Iris pigment epithelial cell (primary cell): Measurements from ENCODE around the gene TRIM27.
A peak's percentile ranks its signal among the peaks of the same experiment; 100 is the strongest.
"Not testable (repeated sequence)": the region's sequence is repeated elsewhere in the genome, so short reads cannot be mapped to it uniquely, and the experiment has no call there.

Experiments
- DNase-seq: peaks from one replicate; pipeline ENCODE4 v3.0.0-alpha.2; 2011; ENCODE audit warnings: low read depth

Gene TRIM27

GRCh38 chr6:28923318-28924102, at the start of gene TRIM27:
Gene TRIM27, minus strand, starts transcription at chr6:28923985. Its CDS starts 353 bp downstream, at chr6:28923632.
- peak; percentile 80 for DNase-seq

GRCh38 chr6:28970056-28970455, 46.3 kb upstream of the TRIM27 start:
- DNase-seq: not testable (repeated sequence)

- no peak for DNase-seq
These were observed 45.3 kb upstream of the TRIM27 start for GRCh38 chr6:28969129-28969528.

- DNase-seq: no peak
These were observed 44.7 kb upstream of the TRIM27 start for GRCh38 chr6:28968476-28968875.

GRCh38 chr6:28965706-28966105, 41.9 kb upstream of the TRIM27 start:
- DNase-seq: no peak

GRCh38 chr6:28960846-28961500, 37.2 kb upstream of the TRIM27 start:
- no peak for DNase-seq

GRCh38 chr6:28958561-28959243, 34.9 kb upstream of the TRIM27 start:
- not testable (repeated sequence) for DNase-seq

- not testable (repeated sequence) for DNase-seq
These were observed 34.1 kb upstream of the TRIM27 start for GRCh38 chr6:28957795-28958314.

GRCh38 chr6:28956331-28956730, 32.5 kb upstream of the TRIM27 start:
- DNase-seq: no peak

- DNase-seq: peak; percentile 36
These were observed 29.9 kb upstream of the TRIM27 start for GRCh38 chr6:28953585-28954258.

- peak; percentile 69 for DNase-seq
These were observed 29.3 kb upstream of the TRIM27 start for GRCh38 chr6:28953039-28953584.

GRCh38 chr6:28949656-28950195, 25.9 kb upstream of the TRIM27 start:
- DNase-seq: not testable (repeated sequence)

- DNase-seq: no peak
These were observed 25.1 kb upstream of the TRIM27 start for GRCh38 chr6:28948782-28949486.

- peak; percentile 52 for DNase-seq
These were observed 24.1 kb upstream of the TRIM27 start for GRCh38 chr6:28947831-28948270.

- no peak for DNase-seq
These were observed 23.4 kb upstream of the TRIM27 start for GRCh38 chr6:28947067-28947765.

GRCh38 chr6:28945349-28945748, 21.6 kb upstream of the TRIM27 start:
- DNase-seq: no peak

- DNase-seq: peak; percentile 72
These were observed 20.7 kb upstream of the TRIM27 start for GRCh38 chr6:28944412-28944865.

- DNase-seq: peak; percentile 54
These were observed 20.0 kb upstream of the TRIM27 start for GRCh38 chr6:28943557-28944411.

- no peak for DNase-seq
These were observed 19.4 kb upstream of the TRIM27 start for GRCh38 chr6:28943223-28943556.
